ENCODE data around the gene FBXL16. TPM values are rescaled to one million over a fixed set of nuclear protein-coding genes. Genes with fewer than 3 reads are reported as not detected.

The FBXL16 gene
- polyA plus RNA-seq, 1 donor (not counting 4 experiments of a cell fraction or from before 2014, with no cell fraction given) = 0.81 TPM

DNA sequence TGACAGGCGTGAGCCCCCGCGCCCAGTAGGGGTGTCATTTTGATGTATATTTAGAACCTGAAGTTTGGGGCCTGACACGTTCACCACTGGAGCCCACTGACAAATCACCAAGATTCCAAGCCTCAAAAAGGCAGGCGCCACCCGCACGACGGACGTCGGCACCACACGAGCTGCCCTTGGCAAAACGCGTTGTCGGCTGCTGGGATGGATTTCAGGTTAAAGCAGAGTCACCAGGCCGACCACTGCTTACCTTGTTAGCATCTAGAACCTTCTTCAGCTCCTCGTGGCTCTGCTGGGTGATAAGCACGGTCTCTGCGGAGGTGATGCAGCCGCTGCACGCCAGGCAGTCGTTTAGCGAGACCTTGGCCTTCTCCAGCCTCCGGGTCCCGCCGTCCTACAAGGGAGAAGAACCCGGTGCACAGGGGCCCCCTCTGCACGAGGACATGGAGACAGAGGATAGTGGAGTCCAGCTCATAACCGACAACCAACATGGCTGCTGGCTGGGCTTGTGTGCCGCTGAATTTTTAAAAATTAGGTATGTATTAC, 31.4 kb upstream of the FBXL16 start:
- Histone ChIP-seq H3K4me3 (ENCODE audit: control insufficient read depth in 2 of 3, extremely low read depth in 1 of 3, insufficient read depth in 2 of 3, low read depth in 1 of 3, low read length in 3 of 3) (no peak overlapping the region), H4K20me1 (ENCODE audit: control insufficient read depth, extremely low read depth, insufficient read depth, low read length) (no peaks in the 10 kb centered on the region), H3K27ac (ENCODE audit: control insufficient read depth, insufficient read depth, low read length) (no peak overlapping the region), H2AFZ (ENCODE audit: control insufficient read depth, low read length) (no peak overlapping the region), H3K79me2 (ENCODE audit: control insufficient read depth, insufficient read depth, low read length) (peaks cover 12% of the 10 kb centered on the region), H3K4me2 (ENCODE audit: control insufficient read depth, extremely low read depth, insufficient read depth, low read depth, low read length) (no peak overlapping the region), H3K27me3 (ENCODE audit: control insufficient read depth, extremely low read depth, insufficient read depth, low read length) (no peaks in the 10 kb centered on the region), H3K9ac (ENCODE audit: control insufficient read depth, extremely low read depth, insufficient read depth, low read length) (no peak overlapping the region), H3K9me3 (ENCODE audit: control insufficient read depth, low read depth, low read length) (no peaks in the 10 kb centered on the region), H3K4me1 (ENCODE audit: control insufficient read depth, extremely low read depth, insufficient read depth, low read length) (peaks cover 17% of the 10 kb centered on the region), H3K9me1 (ENCODE audit: control insufficient read depth, extremely low read depth, insufficient read depth, low read length) (no peaks in the 10 kb centered on the region), H3K36me3 (ENCODE audit: control insufficient read depth in 2 of 2, extremely low read depth in 1 of 2, insufficient read depth in 2 of 2, low read length in 2 of 2) (peaks cover 25 to 30% of the 10 kb centered on the region in 2 experiments)
- dilution Hi-C loops (cut with MboI; ENCODE audit: extremely low pct_ligation_motif_present, low sequenced_read_pairs) = no loop called here
- no peak for TF ChIP-seq EZH2 (IDR thresholded peaks at IDR 0.05; ENCODE audit: low read length)
- TF ChIP-seq, protein P1, sequence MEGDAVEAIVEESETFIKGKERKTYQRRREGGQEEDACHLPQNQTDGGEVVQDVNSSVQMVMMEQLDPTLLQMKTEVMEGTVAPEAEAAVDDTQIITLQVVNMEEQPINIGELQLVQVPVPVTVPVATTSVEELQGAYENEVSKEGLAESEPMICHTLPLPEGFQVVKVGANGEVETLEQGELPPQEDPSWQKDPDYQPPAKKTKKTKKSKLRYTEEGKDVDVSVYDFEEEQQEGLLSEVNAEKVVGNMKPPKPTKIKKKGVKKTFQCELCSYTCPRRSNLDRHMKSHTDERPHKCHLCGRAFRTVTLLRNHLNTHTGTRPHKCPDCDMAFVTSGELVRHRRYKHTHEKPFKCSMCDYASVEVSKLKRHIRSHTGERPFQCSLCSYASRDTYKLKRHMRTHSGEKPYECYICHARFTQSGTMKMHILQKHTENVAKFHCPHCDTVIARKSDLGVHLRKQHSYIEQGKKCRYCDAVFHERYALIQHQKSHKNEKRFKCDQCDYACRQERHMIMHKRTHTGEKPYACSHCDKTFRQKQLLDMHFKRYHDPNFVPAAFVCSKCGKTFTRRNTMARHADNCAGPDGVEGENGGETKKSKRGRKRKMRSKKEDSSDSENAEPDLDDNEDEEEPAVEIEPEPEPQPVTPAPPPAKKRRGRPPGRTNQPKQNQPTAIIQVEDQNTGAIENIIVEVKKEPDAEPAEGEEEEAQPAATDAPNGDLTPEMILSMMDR (optimal IDR thresholded peaks at IDR 0.05 in 1 of 3, IDR thresholded peaks at IDR 0.05 in 1 of 3, conservative IDR thresholded peaks at IDR 0.05 in 1 of 3; ENCODE audit: extremely low read depth in 1 of 3, insufficient read depth in 2 of 3, low read length in 3 of 3) = no peak
- no peak for FAIRE-seq
- no peak for DNase-seq (ENCODE audit: low read depth, low spot score)

DNA sequence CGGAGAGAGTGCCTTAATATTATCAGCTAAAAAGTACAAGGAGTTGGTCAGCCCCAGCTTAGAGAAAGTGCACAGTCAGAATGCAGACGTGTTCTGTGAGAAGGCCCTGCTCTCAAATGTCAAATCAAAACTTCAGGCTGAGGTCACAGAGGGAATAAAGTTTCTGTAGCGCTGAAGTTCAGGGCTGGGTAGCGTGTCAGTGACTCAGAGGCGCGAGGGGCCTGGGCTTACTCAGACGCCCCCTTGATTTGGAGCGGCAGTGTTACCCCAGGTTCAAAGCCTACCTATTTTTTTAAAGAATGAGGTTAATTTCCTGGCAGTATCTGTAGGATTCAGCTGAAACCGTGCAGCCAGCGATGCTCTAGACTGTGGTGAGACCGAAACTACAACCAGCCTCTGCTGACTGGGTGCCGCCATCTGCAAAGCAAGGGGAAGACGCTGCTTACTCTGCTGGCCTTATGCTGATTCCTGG, 30.4 kb upstream of the FBXL16 start:
- H3K9me3 ChIP-seq (ENCODE audit: control insufficient read depth, low read depth, low read length) = no peaks in the 10 kb centered on the region
- no peak overlapping the region for H3K4me3 ChIP-seq (ENCODE audit: control insufficient read depth in 2 of 3, extremely low read depth in 1 of 3, insufficient read depth in 2 of 3, low read depth in 1 of 3, low read length in 3 of 3)
- H3K36me3 ChIP-seq (ENCODE audit: control insufficient read depth in 2 of 2, extremely low read depth in 1 of 2, insufficient read depth in 2 of 2, low read length in 2 of 2) = peaks cover 25 to 30% of the 10 kb centered on the region in 2 experiments
- no peak for DNase-seq (ENCODE audit: low read depth, low spot score)
- H3K9me1 ChIP-seq (ENCODE audit: control insufficient read depth, extremely low read depth, insufficient read depth, low read length) = no peaks in the 10 kb centered on the region
- H3K27ac ChIP-seq (ENCODE audit: control insufficient read depth, insufficient read depth, low read length) = no peak overlapping the region
- FAIRE-seq = no peak
- H4K20me1 ChIP-seq (ENCODE audit: control insufficient read depth, extremely low read depth, insufficient read depth, low read length) = no peaks in the 10 kb centered on the region
- peaks cover 12% of the 10 kb centered on the region for H3K79me2 ChIP-seq (ENCODE audit: control insufficient read depth, insufficient read depth, low read length)
- no peak overlapping the region for H3K4me2 ChIP-seq (ENCODE audit: control insufficient read depth, extremely low read depth, insufficient read depth, low read depth, low read length)
- no peak overlapping the region for H3K9ac ChIP-seq (ENCODE audit: control insufficient read depth, extremely low read depth, insufficient read depth, low read length)
- no peaks in the 10 kb centered on the region for H3K27me3 ChIP-seq (ENCODE audit: control insufficient read depth, extremely low read depth, insufficient read depth, low read length)
- H3K4me1 ChIP-seq (ENCODE audit: control insufficient read depth, extremely low read depth, insufficient read depth, low read length) = peaks cover 14% of the 10 kb centered on the region
- TF ChIP-seq, protein P1 (optimal IDR thresholded peaks at IDR 0.05 in 1 of 3, IDR thresholded peaks at IDR 0.05 in 1 of 3, conservative IDR thresholded peaks at IDR 0.05 in 1 of 3; ENCODE audit: extremely low read depth in 1 of 3, insufficient read depth in 2 of 3, low read length in 3 of 3) = no peak
- no peak for TF ChIP-seq EZH2 (IDR thresholded peaks at IDR 0.05; ENCODE audit: low read length)
- dilution Hi-C loops (cut with MboI; ENCODE audit: extremely low pct_ligation_motif_present, low sequenced_read_pairs) = no loop called here
- H2AFZ ChIP-seq (ENCODE audit: control insufficient read depth, low read length) = no peak overlapping the region

Measured in keratinocyte (primary cell).